Neural progenitor cell (in vitro differentiated cells): ENCODE results near the gene ANGPTL8. TPM values are rescaled to one million over a fixed set of nuclear protein-coding genes. Genes with fewer than 3 reads are reported as not detected.

Experiments used
- DNase-seq: peaks from one replicate; pipeline ENCODE4 v3.0.0-alpha.2; 2016; ENCODE audit warnings: low spot score
- H2AFZ ChIP-seq: fragments of 200-600 bp; sonication (generic); replicated peaks from 2 replicates; pipeline ENCODE4 v1.6.1; 2016; ENCODE audit warnings: antibody characterized with exemption
- H3F3A ChIP-seq: fragments of 200-600 bp; sonication (generic); 2 replicates; pipeline ENCODE4 v1.6.1; 2016; ENCODE audit warnings: antibody characterized with exemption, low read depth
- H3K27ac ChIP-seq: fragments of 200-600 bp; sonication (generic); 2 replicates; pipeline ENCODE4 v1.5.1; 2016; ENCODE audit warnings: mild to moderate bottlenecking
- H3K27me3 ChIP-seq: fragments of 200-600 bp; sonication (generic); 2 replicates; pipeline ENCODE4 v1.6.1; 2016; ENCODE audit warnings: mild to moderate bottlenecking, moderate library complexity
- H3K36me3 ChIP-seq: fragments of 200-600 bp; sonication (generic); 2 replicates; pipeline ENCODE4 v1.5.1; 2016
- H3K4me1 ChIP-seq: fragments of 200-600 bp; sonication (generic); 2 replicates; pipeline ENCODE4 v1.6.1; 2016; ENCODE audit warnings: mixed run types
- H3K4me2 ChIP-seq: fragments of 200-600 bp; sonication (generic); 2 replicates; pipeline ENCODE4 v1.6.1; 2016
- H3K4me3 ChIP-seq: fragments of 200-600 bp; sonication (generic); 2 replicates; pipeline ENCODE4 v1.5.1; 2016
- H3K79me2 ChIP-seq: fragments of 200-600 bp; sonication (generic); 2 replicates; pipeline ENCODE4 v1.6.1; 2016; ENCODE audit warnings: low read depth
- H3K9ac ChIP-seq: fragments of 200-600 bp; sonication (generic); 2 replicates; pipeline ENCODE4 v1.6.1; 2016
- H3K9me3 ChIP-seq: fragments of 200-600 bp; sonication (generic); 2 replicates; pipeline ENCODE4 v1.5.1; 2016; ENCODE audit warnings: low read depth
- H4K20me1 ChIP-seq: fragments of 200-600 bp; sonication (generic); 2 replicates; pipeline ENCODE4 v1.6.1; 2016; ENCODE audit warnings: low read depth
- H3K27ac Mint-ChIP-seq: 3 replicates; pipeline ENCODE4 v1.8.0; 2021; ENCODE audit warnings: mixed read lengths
- H3K27me3 Mint-ChIP-seq: 2 replicates; pipeline ENCODE4 v1.8.0; 2022; ENCODE audit warnings: low read depth, mild to moderate bottlenecking, inconsistent platforms, moderate library complexity, mixed read lengths; ENCODE audit not compliant: insufficient read depth
- H3K36me3 Mint-ChIP-seq: 3 replicates; pipeline ENCODE4 v1.8.0; 2021; ENCODE audit warnings: mixed read lengths
- H3K4me1 Mint-ChIP-seq: 3 replicates; pipeline ENCODE4 v1.8.0; 2021; ENCODE audit warnings: mixed read lengths
- H3K4me3 Mint-ChIP-seq: 3 replicates; pipeline ENCODE4 v1.8.0; 2021; ENCODE audit warnings: mild to moderate bottlenecking, moderate library complexity, mixed read lengths
- H3K9me3 Mint-ChIP-seq: 3 replicates; pipeline ENCODE4 v1.8.0; 2020; ENCODE audit warnings: mixed read lengths
- CTCF ChIP-seq: fragments of 200-600 bp; sonication (generic); IDR thresholded peaks from 2 replicates; pipeline ENCODE4 v1.5.1; 2017; ENCODE audit warnings: antibody characterized with exemption, mild to moderate bottlenecking
- EZH2 ChIP-seq: fragments of 200-600 bp; sonication (generic); IDR thresholded peaks from 2 replicates; pipeline ENCODE4 v1.6.1; 2017; ENCODE audit warnings: antibody characterized with exemption, mild to moderate bottlenecking, moderate library complexity
- EZH2phosphoT487 ChIP-seq: fragments of 200-600 bp; sonication (generic); IDR thresholded peaks from 2 replicates; pipeline ENCODE4 v1.6.1; 2017; ENCODE audit warnings: antibody characterized with exemption
- total RNA-seq: library from RNA; depleted of rRNA; stranded (reverse); fragments of >200 nt; gene quantifications from 2 replicates; pipeline ENCODE4 v1.2.3, GENCODE V29; 2015; ENCODE audit warnings: low replicate concordance

The ANGPTL8 gene
- total RNA-seq, 1 donor from 2014 or later, result not detected

GRCh38 chr19:11263726-11264125 is 24.3 kb downstream of the ANGPTL8 start:
- Histone ChIP-seq H4K20me1 (peaks cover 7% of the 10 kb centered on the region), H3F3A (peaks cover 18% of the 10 kb centered on the region), H3K27ac (no peak overlapping the region), H3K4me3 (no peak overlapping the region), H3K9me3 (no peaks in the 10 kb centered on the region), H3K4me2 (no peak overlapping the region), H2AFZ (no peak overlapping the region), H3K4me1 (no peaks in the 10 kb centered on the region), H3K9ac (no peak overlapping the region), H3K36me3 (no peaks in the 10 kb centered on the region), H3K79me2 (no peaks in the 10 kb centered on the region), H3K27me3 (no peaks in the 10 kb centered on the region)
- Mint-ChIP-seq H3K4me1 (peaks cover 12% of the 10 kb centered on the region), H3K27me3 (peaks cover 25% of the 10 kb centered on the region), H3K4me3 (peak overlapping the region; percentile 87), H3K36me3 (no peaks in the 10 kb centered on the region), H3K9me3 (no peaks in the 10 kb centered on the region), H3K27ac (no peak overlapping the region)
- TF ChIP-seq EZH2phosphoT487 (no peak), CTCF (no peak), EZH2 (no peak)
- DNase-seq, result no peak

- Histone ChIP-seq H3K9ac (no peak overlapping the region), H3K36me3 (no peaks in the 10 kb centered on the region), H4K20me1 (peaks cover 7% of the 10 kb centered on the region), H3K79me2 (no peaks in the 10 kb centered on the region), H2AFZ (peak overlapping the region; percentile 10), H3K4me3 (no peak overlapping the region), H3K9me3 (no peaks in the 10 kb centered on the region), H3F3A (peaks cover 21% of the 10 kb centered on the region), H3K27ac (no peak overlapping the region), H3K4me1 (no peaks in the 10 kb centered on the region), H3K27me3 (no peaks in the 10 kb centered on the region), H3K4me2 (no peak overlapping the region)
- H3K36me3 Mint-ChIP-seq, result no peaks in the 10 kb centered on the region
- no peaks in the 10 kb centered on the region for H3K9me3 Mint-ChIP-seq
- H3K27me3 Mint-ChIP-seq, result peaks cover 25% of the 10 kb centered on the region
- peak overlapping the region; percentile 18 for H3K27ac Mint-ChIP-seq
- peaks cover 17% of the 10 kb centered on the region for H3K4me1 Mint-ChIP-seq
- no peak for DNase-seq
- peak overlapping the region; percentile 46 for H3K4me3 Mint-ChIP-seq
- TF ChIP-seq CTCF, result no peak
- TF ChIP-seq EZH2, result no peak
- no peak for TF ChIP-seq EZH2phosphoT487
These were observed 25.2 kb downstream of the ANGPTL8 start for GRCh38 chr19:11264452-11265176.

- no peak overlapping the region for H3K4me2 ChIP-seq
- Mint-ChIP-seq H3K4me1 (peaks cover 17% of the 10 kb centered on the region), H3K4me3 (peak overlapping the region; percentile 19), H3K9me3 (no peaks in the 10 kb centered on the region), H3K27ac (peak overlapping the region; percentile 18), H3K36me3 (no peaks in the 10 kb centered on the region), H3K27me3 (peaks cover 25% of the 10 kb centered on the region)
- TF ChIP-seq EZH2, result no peak
- TF ChIP-seq EZH2phosphoT487, result no peak
- TF ChIP-seq CTCF, result no peak
- H3K9me3 ChIP-seq, result no peaks in the 10 kb centered on the region
- H3K27me3 ChIP-seq, result no peaks in the 10 kb centered on the region
- no peak overlapping the region for H3K27ac ChIP-seq
- no peak overlapping the region for H3K9ac ChIP-seq
- no peak overlapping the region for H2AFZ ChIP-seq
- H3F3A ChIP-seq, result peaks cover 18% of the 10 kb centered on the region
- H3K4me1 ChIP-seq, result no peaks in the 10 kb centered on the region
- no peak overlapping the region for H3K4me3 ChIP-seq
- H3K79me2 ChIP-seq, result no peaks in the 10 kb centered on the region
- DNase-seq, result no peak
- H4K20me1 ChIP-seq, result peaks cover 7% of the 10 kb centered on the region
- no peaks in the 10 kb centered on the region for H3K36me3 ChIP-seq
These were observed 25.9 kb downstream of the ANGPTL8 start for GRCh38 chr19:11265177-11265784.
